Astrocyte (in vitro differentiated cells and primary cell): ENCODE measurements around the gene AEBP2. TPM values are rescaled to one million over a fixed set of nuclear protein-coding genes. Genes with fewer than 3 reads are reported as not detected.

Experiments
- DNase-seq: peaks from one replicate; pipeline ENCODE4 v3.0.0-alpha.2; 2010; ENCODE audit warnings: low read depth
- FAIRE-seq: peaks from 2 replicates; lab custom pipeline; 2011; peaks lifted over from hg19 to GRCh38; lab: Jason Lieb, UNC
- H2AFZ ChIP-seq: 2 replicates; pipeline ENCODE4 v1.6.0; 2012; ENCODE audit warnings: low read depth, low read length, inconsistent platforms
- H3K27ac ChIP-seq: 2 replicates; pipeline ENCODE4 v1.5.1; 2011; ENCODE audit warnings: low read depth, low read length, inconsistent platforms
- H3K27me3 ChIP-seq: 2 replicates; pipeline ENCODE4 v1.6.0; 2011; ENCODE audit warnings: low read length, inconsistent platforms; ENCODE audit not compliant: insufficient read depth
- H3K36me3 ChIP-seq: 2 replicates; pipeline ENCODE4 v1.5.1; 2011; ENCODE audit warnings: low read length, inconsistent platforms; ENCODE audit not compliant: insufficient read depth
- H3K4me1 ChIP-seq: 2 replicates; pipeline ENCODE4 v1.5.1; 2011; ENCODE audit warnings: low read length, inconsistent platforms; ENCODE audit not compliant: insufficient read depth
- H3K4me2 ChIP-seq: 2 replicates; pipeline ENCODE4 v1.6.0; 2012; ENCODE audit warnings: low read length, inconsistent platforms
- H3K4me3 ChIP-seq: 2 replicates; pipeline ENCODE4 v1.5.1; 2011; ENCODE audit warnings: low read depth, mild to moderate bottlenecking, low read length, inconsistent platforms; ENCODE audit not compliant: insufficient read depth
- H3K79me2 ChIP-seq: 2 replicates; pipeline ENCODE4 v1.6.0; 2012; ENCODE audit warnings: mild to moderate bottlenecking, low read length, inconsistent platforms; ENCODE audit not compliant: insufficient read depth
- H3K9ac ChIP-seq: 2 replicates; pipeline ENCODE4 v1.6.0; 2012; ENCODE audit warnings: mild to moderate bottlenecking, low read length, inconsistent platforms
- H3K9me3 ChIP-seq: 2 replicates; pipeline ENCODE4 v1.5.1; 2012; ENCODE audit warnings: low read depth, mild to moderate bottlenecking, low read length, inconsistent platforms; ENCODE audit not compliant: insufficient read depth
- H4K20me1 ChIP-seq: 2 replicates; pipeline ENCODE4 v1.6.0; 2012; ENCODE audit warnings: low read length, inconsistent platforms; ENCODE audit not compliant: insufficient read depth
- H3K27ac Mint-ChIP-seq: one replicate; pipeline ENCODE4 v1.8.0; 2021; ENCODE audit warnings: mild to moderate bottlenecking, mixed read lengths; ENCODE audit not compliant: unreplicated experiment
- H3K27me3 Mint-ChIP-seq: one replicate; pipeline ENCODE4 v1.8.0; 2021; ENCODE audit warnings: low read depth, mixed read lengths; ENCODE audit not compliant: unreplicated experiment
- H3K36me3 Mint-ChIP-seq: one replicate; pipeline ENCODE4 v1.8.0; 2021; ENCODE audit warnings: low read depth, mixed read lengths; ENCODE audit not compliant: unreplicated experiment
- H3K4me1 Mint-ChIP-seq: one replicate; pipeline ENCODE4 v1.8.0; 2021; ENCODE audit warnings: low read depth, mixed read lengths; ENCODE audit not compliant: unreplicated experiment
- H3K4me3 Mint-ChIP-seq: one replicate; pipeline ENCODE4 v1.8.0; 2021; ENCODE audit warnings: mild to moderate bottlenecking, moderate library complexity, mixed read lengths; ENCODE audit not compliant: unreplicated experiment
- H3K9me3 Mint-ChIP-seq: one replicate; pipeline ENCODE4 v1.8.0; 2021; ENCODE audit warnings: mild to moderate bottlenecking, mixed read lengths; ENCODE audit not compliant: unreplicated experiment
- EZH2 ChIP-seq: IDR thresholded peaks from 2 replicates; pipeline ENCODE4 v1.6.1; 2012; ENCODE audit warnings: mild to moderate bottlenecking, low read length, inconsistent platforms; ENCODE audit not compliant: insufficient read depth
- total RNA-seq: library from RNA; stranded (reverse); gene quantifications from 2 replicates; pipeline ENCODE4 v1.2.1, GENCODE V29; 2021
- TF ChIP-seq, protein P1 (sequence below): IDR thresholded peaks from 2 replicates; pipeline ENCODE4 v1.5.1; 2011; ENCODE audit warnings: low read depth, mild to moderate bottlenecking, inconsistent platforms, low read length, moderate library complexity; ENCODE audit not compliant: insufficient read depth

The AEBP2 gene
- total RNA-seq, 1 donor from 2014 or later, result 39.8 TPM

DNA sequence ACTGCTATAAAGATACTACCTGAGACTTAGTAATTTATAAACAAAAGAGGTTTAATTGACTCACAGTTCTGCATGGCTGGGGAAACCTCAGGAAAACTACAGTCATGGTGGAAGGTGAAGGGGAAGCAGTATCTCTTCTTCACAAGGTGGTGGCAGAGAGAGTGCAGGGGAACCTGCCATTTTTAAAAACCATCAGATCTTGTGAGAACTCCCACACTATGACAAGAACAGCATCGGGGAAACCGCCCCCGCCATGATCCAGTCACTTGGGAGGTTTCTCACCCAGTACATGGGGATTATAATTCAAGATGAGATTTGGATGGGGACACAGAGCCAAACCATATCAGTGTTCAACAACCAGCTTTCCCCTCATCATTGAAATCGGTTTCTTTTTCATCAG lies 49.9 kb downstream of the AEBP2 start:
- Mint-ChIP-seq H3K4me1 (peaks cover 1% of the 10 kb centered on the region), H3K27ac (no peak overlapping the region), H3K9me3 (no peaks in the 10 kb centered on the region), H3K4me3 (no peak overlapping the region), H3K27me3 (no peaks in the 10 kb centered on the region), H3K36me3 (peaks cover 9% of the 10 kb centered on the region)
- Histone ChIP-seq H3K27me3 (no peaks in the 10 kb centered on the region), H3K4me1 (no peaks in the 10 kb centered on the region), H3K36me3 (peaks cover 3% of the 10 kb centered on the region), H3K9me3 (no peaks in the 10 kb centered on the region), H4K20me1 (peaks cover 68% of the 10 kb centered on the region), H3K4me2 (no peak overlapping the region), H3K9ac (no peak overlapping the region), H3K4me3 (no peak overlapping the region), H2AFZ (no peak overlapping the region), H3K27ac (no peak overlapping the region), H3K79me2 (peaks cover 94% of the 10 kb centered on the region)
- FAIRE-seq (no peak), DNase-seq (no peak)
- no peak for TF ChIP-seq EZH2
- TF ChIP-seq, protein P1, sequence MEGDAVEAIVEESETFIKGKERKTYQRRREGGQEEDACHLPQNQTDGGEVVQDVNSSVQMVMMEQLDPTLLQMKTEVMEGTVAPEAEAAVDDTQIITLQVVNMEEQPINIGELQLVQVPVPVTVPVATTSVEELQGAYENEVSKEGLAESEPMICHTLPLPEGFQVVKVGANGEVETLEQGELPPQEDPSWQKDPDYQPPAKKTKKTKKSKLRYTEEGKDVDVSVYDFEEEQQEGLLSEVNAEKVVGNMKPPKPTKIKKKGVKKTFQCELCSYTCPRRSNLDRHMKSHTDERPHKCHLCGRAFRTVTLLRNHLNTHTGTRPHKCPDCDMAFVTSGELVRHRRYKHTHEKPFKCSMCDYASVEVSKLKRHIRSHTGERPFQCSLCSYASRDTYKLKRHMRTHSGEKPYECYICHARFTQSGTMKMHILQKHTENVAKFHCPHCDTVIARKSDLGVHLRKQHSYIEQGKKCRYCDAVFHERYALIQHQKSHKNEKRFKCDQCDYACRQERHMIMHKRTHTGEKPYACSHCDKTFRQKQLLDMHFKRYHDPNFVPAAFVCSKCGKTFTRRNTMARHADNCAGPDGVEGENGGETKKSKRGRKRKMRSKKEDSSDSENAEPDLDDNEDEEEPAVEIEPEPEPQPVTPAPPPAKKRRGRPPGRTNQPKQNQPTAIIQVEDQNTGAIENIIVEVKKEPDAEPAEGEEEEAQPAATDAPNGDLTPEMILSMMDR, result no peak

DNA sequence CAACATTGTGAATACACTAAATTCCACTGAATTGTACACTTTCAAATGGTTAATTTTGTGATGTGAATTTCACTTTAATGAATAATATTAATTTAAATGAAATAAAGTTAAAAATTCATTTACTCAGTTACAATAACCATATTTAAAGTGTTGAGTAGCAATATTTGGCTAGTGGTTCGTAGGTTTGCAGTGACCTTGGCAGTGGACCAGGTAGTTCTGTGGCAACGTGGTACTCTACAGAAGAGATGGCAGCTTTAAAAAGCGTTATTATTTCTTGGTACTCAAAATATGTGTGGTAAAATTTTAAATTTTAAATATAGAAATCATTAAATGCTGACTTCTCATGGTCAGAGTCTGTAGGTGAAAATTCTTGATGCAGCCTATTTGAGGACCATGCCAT lies 51.6 kb downstream of the AEBP2 start:
- no peak overlapping the region for H3K27ac Mint-ChIP-seq
- H3K9me3 Mint-ChIP-seq, result no peaks in the 10 kb centered on the region

DNA sequence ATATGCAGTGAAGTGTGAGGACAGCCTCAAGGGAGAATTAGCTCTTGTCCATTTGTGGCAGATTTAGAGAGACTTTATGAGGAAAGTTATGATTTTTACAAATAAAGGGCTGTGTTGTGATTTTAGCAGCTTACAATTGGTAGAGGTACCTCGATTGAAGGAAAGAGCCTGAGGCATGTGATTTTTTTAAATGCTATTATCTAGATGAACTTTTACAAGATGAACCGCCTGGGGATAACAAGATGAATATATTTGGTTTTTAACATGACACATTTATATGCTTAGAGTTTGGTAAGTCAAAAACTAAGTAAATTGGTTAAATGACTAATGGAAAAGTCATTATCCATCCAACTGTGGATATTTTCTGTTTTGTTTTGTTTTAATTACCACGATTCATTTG lies 52.6 kb downstream of the AEBP2 start:
- peaks cover 72% of the 10 kb centered on the region for H3K79me2 ChIP-seq
- no peak for TF ChIP-seq EZH2
- TF ChIP-seq, protein P1, result no peak
- Mint-ChIP-seq H3K27me3 (no peaks in the 10 kb centered on the region), H3K9me3 (no peaks in the 10 kb centered on the region), H3K27ac (no peak overlapping the region), H3K4me1 (peaks cover 1% of the 10 kb centered on the region), H3K4me3 (no peak overlapping the region), H3K36me3 (peaks cover 12% of the 10 kb centered on the region)
- H3K36me3 ChIP-seq, result peaks cover 5% of the 10 kb centered on the region
- no peak overlapping the region for H3K4me3 ChIP-seq
- H4K20me1 ChIP-seq, result peaks cover 46% of the 10 kb centered on the region
- no peak for FAIRE-seq
- H2AFZ ChIP-seq, result no peak overlapping the region
- H3K27ac ChIP-seq, result no peak overlapping the region
- no peak overlapping the region for H3K9ac ChIP-seq
- no peak overlapping the region for H3K4me2 ChIP-seq
- H3K9me3 ChIP-seq, result no peaks in the 10 kb centered on the region
- no peaks in the 10 kb centered on the region for H3K4me1 ChIP-seq
- no peaks in the 10 kb centered on the region for H3K27me3 ChIP-seq
- DNase-seq, result no peak

More for the DNA sequence above, 51.6 kb downstream of the AEBP2 start:
- H3K27ac ChIP-seq, result no peak overlapping the region
- no peaks in the 10 kb centered on the region for H3K27me3 ChIP-seq
- H3K9ac ChIP-seq, result no peak overlapping the region
- H4K20me1 ChIP-seq, result peaks cover 56% of the 10 kb centered on the region
- H3K4me1 ChIP-seq, result no peaks in the 10 kb centered on the region
- no peak for TF ChIP-seq EZH2
- TF ChIP-seq, protein P1, result no peak
- H2AFZ ChIP-seq, result no peak overlapping the region
- DNase-seq (no peak), FAIRE-seq (no peak)
- Mint-ChIP-seq H3K4me1 (peaks cover 1% of the 10 kb centered on the region), H3K27me3 (no peaks in the 10 kb centered on the region), H3K36me3 (peaks cover 9% of the 10 kb centered on the region), H3K4me3 (no peak overlapping the region)
- H3K4me2 ChIP-seq, result no peak overlapping the region
- no peak overlapping the region for H3K4me3 ChIP-seq
- H3K36me3 ChIP-seq, result peaks cover 5% of the 10 kb centered on the region
- H3K9me3 ChIP-seq, result no peaks in the 10 kb centered on the region
- H3K79me2 ChIP-seq, result peaks cover 82% of the 10 kb centered on the region
